HFF-Myc (cell line): Measurements from ENCODE around the gene FAM120B.

Source experiments
- DNase-seq: peaks from one replicate; pipeline ENCODE4 v3.0.0-alpha.2; 2011; ENCODE audit warnings: low read depth; ENCODE audit errors: extremely low read depth
- H3K4me3 ChIP-seq: replicated peaks from 2 replicates; pipeline ENCODE4 v1.5.1; 2011; ENCODE audit warnings: low read depth, mild to moderate bottlenecking, control low read depth, low read length
- CTCF ChIP-seq: IDR thresholded peaks from 2 replicates; pipeline ENCODE4 v1.5.1; 2012; ENCODE audit warnings: mild to moderate bottlenecking, low read depth, low read length, control low read depth; ENCODE audit errors: missing control alignments

Gene FAM120B

GRCh38 chr6:170420283-170420682 is 113.7 kb downstream of the FAM120B start:
- no peak for TF ChIP-seq CTCF
- H3K4me3 ChIP-seq, result no peak overlapping the region
- no peak for DNase-seq

DNA sequence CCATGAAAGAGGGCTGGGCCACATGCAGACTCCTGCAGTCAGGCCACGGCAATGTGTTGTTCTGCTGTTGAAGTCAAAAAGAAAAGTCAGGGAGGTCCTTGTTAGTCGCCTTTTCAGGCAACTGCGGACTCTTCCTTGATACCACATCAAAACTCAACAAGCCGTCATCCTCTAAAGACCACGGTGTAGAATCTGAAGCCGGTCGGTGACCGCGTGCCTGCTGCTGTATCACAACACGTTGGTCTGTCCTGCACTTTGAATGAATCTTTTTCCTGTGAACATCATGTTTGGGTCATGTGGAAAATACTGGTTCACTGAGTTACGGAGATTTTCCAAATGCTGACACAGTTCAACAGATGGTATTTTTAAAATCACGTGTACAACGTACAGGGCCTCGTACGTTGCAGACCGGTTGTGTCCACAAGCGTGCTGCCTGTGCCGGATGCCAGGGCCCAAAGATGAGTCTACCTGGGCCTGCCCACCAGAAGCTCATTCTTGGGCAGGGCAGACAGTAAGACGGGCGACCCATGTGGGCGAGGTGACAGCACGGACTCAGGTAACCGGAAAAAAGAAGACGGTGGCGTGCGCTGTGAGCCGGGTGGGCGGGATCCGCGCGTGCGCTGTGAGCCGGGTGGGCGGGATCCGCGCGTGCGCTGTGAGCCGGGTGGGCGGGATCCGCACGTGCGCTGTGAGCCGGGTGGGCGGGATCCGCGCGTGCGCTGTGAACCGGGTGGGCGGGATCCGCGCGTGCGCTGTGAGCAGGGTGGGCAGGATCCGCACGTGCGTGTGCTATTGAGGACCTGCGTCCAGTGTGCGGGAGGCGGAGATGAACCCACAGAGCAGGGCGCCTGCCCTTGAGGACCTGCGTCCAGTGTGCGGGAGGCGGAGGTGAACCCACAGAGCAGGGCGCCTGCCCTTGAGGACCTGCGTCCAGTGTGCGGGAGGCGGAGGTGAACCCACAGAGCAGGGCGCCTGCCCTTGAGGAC is 114.5 kb downstream of the FAM120B start:
- H3K4me3 ChIP-seq, result no peak overlapping the region
- TF ChIP-seq CTCF, result no peak

GRCh38 chr6:170421921-170422320 is 115.4 kb downstream of the FAM120B start:
- no peak for TF ChIP-seq CTCF
- no peak overlapping the region for H3K4me3 ChIP-seq
- no peak for DNase-seq

More for the DNA sequence above, 114.5 kb downstream of the FAM120B start:
- no peak for DNase-seq

DNA sequence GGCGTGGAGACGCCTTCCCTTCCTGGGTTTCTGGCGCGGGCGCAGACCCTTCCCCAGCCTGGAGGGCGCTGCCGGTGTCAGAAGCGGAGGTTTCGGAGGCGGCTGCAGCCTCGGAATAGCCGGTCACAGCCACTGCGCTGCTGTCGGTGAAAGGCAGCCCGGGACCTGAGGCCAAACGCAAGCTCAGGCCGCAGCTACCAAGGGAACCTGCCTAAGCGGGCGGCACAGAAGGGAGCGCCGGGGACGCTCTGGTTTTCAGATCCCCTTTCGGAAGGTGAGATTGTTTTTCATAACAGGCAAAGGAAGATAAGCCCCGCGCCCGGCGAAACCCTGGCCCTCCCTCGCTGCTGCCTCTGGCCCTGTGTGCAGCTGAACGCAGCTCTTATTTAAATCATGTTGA is 116.5 kb downstream of the FAM120B start:
- no peak for DNase-seq
- no peak for TF ChIP-seq CTCF
- no peak overlapping the region for H3K4me3 ChIP-seq

GRCh38 chr6:170423814-170424603 is 117.5 kb downstream of the FAM120B start:
- DNase-seq, result no peak
- H3K4me3 ChIP-seq, result no peak overlapping the region
- TF ChIP-seq CTCF, result no peak

DNA sequence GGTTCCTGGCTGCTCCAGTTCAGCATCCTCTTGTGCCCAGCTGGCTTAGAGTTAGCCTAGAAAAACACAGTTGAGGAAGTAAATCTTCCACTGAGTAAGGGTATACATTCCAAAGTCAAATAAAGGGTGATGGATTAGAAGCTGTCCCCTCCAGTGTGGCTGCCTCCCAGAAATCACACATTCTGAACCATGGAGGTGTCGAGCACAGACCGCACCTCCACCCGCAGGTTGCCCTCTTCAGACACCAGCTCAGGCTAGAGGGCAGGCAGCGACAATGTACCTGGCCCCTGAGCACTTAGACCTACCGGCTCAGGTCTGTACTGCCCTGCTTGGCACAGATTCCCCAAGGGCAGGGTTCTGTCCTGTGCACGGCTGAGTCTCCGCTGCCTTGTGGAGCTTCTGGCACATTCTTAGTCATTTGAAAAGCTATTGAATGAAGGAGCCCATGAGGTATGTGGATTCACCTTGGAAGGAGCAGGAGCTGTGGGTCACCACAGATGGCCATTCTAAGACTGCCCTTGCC is 118.1 kb downstream of the FAM120B start:
- H3K4me3 ChIP-seq, result no peak overlapping the region
- no peak for DNase-seq
- no peak for TF ChIP-seq CTCF
